Measurements from ENCODE around the gene RALGPS2. TPM values are rescaled to one million over a fixed set of nuclear protein-coding genes. Genes with fewer than 3 reads are reported as not detected.

RALGPS2 gene
- total and polyA plus RNA-seq, 2 experiments from 2014 or later: 8.1 to 31.2 TPM

- no peak for TF ChIP-seq ETS1 (IDR thresholded peaks at IDR 0.05)
- no peak for TF ChIP-seq CREB1 (CRISPR knock-in tag; IDR thresholded peaks at IDR 0.05; ENCODE audit: low read depth)
- TF ChIP-seq ZNF331 (CRISPR knock-in tag; IDR thresholded peaks at IDR 0.05; ENCODE audit: low read depth): no peak
- TF ChIP-seq REST (IDR thresholded peaks at IDR 0.05; ENCODE audit: unreplicated experiment): no peak
Measured at GRCh38 chr1:178740924-178741323, 15.9 kb downstream of the RALGPS2 start (continued).

GRCh38 chr1:178743801-178744200 is 18.8 kb downstream of the RALGPS2 start:
- H3K4me2 ChIP-seq: no peak overlapping the region
- H3K27me3 Mint-ChIP-seq (ENCODE audit: insufficient read depth, low read depth, poor library complexity): peaks cover 2% of the 10 kb centered on the region
- H3K4me1 ChIP-seq (ENCODE audit: insufficient read depth): no peaks in the 10 kb centered on the region
- H3K9me3 Mint-ChIP-seq: no peaks in the 10 kb centered on the region
- no peak for ATAC-seq
- no peaks in the 10 kb centered on the region for H3K9me2 ChIP-seq (ENCODE audit: insufficient read depth)
- 0 out of 2 replicates have a peak, but pooled peaks cover 5% of the 10 kb centered on the region for H4K20me1 ChIP-seq (replicated peaks; ENCODE audit: insufficient read depth)
- H2AFZ ChIP-seq: no peak overlapping the region
- no peaks in the 10 kb centered on the region for H3F3A ChIP-seq (replicated peaks; ENCODE audit: low read depth)
- TF ChIP-seq NANOG (IDR thresholded peaks at IDR 0.05; ENCODE audit: borderline replicate concordance) (no peak), EZH2 (IDR thresholded peaks at IDR 0.05; ENCODE audit: low read depth, unreplicated experiment) (no peak), EZH2phosphoT487 (IDR thresholded peaks at IDR 0.05; ENCODE audit: unreplicated experiment) (no peak), REST (IDR thresholded peaks at IDR 0.05; ENCODE audit: unreplicated experiment) (no peak), STAT1 (IDR thresholded peaks at IDR 0.05; ENCODE audit: unreplicated experiment) (no peak), ZNF114 (CRISPR knock-in tag; IDR thresholded peaks at IDR 0.05) (no peak), POLR2AphosphoS5 (IDR thresholded peaks at IDR 0.05; ENCODE audit: low read depth) (no peak), CREB1 (CRISPR knock-in tag; IDR thresholded peaks at IDR 0.05; ENCODE audit: low read depth) (no peak), ETS1 (IDR thresholded peaks at IDR 0.05) (no peak), JUNB (IDR thresholded peaks at IDR 0.05; ENCODE audit: unreplicated experiment) (no peak)
- H3K27ac Mint-ChIP-seq: no peak overlapping the region
- DNase-seq (ENCODE audit: low spot score): no peak
- H3K79me2 ChIP-seq (replicated peaks; ENCODE audit: insufficient read depth): no peaks in the 10 kb centered on the region
- no peaks in the 10 kb centered on the region for H3K4me1 Mint-ChIP-seq
- peaks cover 21% of the 10 kb centered on the region; the same call in 2 of the 3 replicates for H3K36me3 Mint-ChIP-seq (ENCODE audit: low read depth)
- H3K27me3 ChIP-seq (ENCODE audit: insufficient read depth): no peaks in the 10 kb centered on the region
- no peaks in the 10 kb centered on the region for H3K36me3 ChIP-seq (ENCODE audit: insufficient read depth)
- no peak overlapping the region for H3K4me3 ChIP-seq
- no peak overlapping the region for H3K4me3 Mint-ChIP-seq
- H3K27ac ChIP-seq (ENCODE audit: low read depth): no peak overlapping the region

Measured in GM23338 (cell line).